Stimulated activated CD4-positive, alpha-beta T cell treated with anti-CD3 and anti-CD28 coated beads, Interleukin-1b, Interleukin-23, amount 100 ng/mL, for 48 hours (primary cell): ENCODE data around the gene ART5.

ENCODE experiments used
- DNase-seq: peaks from one replicate; pipeline ENCODE4 v3.0.0-alpha.2; 2020

ART5 gene, protein sequence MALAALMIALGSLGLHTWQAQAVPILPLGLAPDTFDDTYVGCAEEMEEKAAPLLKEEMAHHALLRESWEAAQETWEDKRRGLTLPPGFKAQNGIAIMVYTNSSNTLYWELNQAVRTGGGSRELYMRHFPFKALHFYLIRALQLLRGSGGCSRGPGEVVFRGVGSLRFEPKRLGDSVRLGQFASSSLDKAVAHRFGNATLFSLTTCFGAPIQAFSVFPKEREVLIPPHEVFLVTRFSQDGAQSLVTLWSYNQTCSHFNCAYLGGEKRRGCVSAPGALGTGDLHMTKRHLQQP

DNA sequence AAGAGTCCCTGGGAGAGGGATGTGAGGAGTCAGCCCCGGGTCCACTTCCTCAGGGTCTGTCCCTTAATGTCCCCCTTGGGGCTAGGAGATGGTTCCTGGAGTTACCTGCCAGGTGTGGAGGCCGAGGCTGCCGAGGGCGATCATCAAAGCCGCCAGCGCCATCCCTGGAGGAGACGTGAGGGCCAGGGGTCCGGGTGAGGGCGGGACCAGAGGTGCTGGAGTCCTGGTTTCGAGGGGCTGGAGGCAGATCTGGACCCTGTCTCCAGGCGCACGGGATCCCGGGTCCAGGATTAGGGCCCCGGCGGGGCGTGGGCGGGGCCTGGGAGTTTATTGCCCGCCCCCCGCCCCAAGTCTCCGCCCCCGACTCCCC is at the start of gene ART5:
TSS of gene ART5 (minus strand) at position 292 of the 370 bp plus-strand sequence. CDS start at position 162, 130 bp downstream.
- no peak for DNase-seq

DNA sequence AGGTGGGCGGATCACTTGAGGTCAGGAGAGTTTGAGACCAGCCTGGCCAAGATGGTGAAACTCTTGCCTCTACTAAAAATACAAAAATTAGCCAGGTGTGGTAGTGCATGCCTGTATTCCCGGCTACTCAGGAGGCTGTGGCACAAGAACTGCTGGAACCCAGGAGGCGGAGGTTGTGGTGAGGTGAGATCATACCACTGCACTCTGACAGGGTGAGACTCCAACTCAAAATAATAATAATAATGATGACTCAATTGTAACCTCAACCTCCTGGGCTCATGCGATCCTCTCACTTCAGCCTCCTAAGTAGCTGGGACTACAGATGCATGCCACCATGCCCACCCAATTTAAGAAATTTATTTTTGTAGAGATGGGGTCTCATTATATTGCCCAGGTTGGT is 45.0 kb upstream of the ART5 start:
- no peak for DNase-seq

DNA sequence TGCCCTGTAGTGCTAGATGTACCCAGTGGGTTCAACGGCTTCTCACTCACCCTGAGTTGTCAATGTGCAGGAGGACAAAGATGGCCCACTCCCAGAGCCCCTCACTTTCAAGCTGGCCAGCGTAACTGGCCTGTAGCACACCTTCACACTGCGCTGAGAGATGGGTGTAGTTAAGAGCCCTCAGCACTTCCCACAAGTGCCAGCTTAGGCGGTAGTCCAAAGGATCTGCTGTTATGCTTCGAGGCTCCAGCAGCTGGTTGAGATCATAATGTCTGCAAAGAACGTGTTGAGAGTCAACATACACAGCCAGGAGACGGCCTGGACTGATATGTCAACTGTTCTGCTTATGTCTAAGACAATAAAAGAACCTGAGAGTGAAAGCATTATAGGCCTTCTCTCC is 44.1 kb upstream of the ART5 start:
- DNase-seq: no peak

DNA sequence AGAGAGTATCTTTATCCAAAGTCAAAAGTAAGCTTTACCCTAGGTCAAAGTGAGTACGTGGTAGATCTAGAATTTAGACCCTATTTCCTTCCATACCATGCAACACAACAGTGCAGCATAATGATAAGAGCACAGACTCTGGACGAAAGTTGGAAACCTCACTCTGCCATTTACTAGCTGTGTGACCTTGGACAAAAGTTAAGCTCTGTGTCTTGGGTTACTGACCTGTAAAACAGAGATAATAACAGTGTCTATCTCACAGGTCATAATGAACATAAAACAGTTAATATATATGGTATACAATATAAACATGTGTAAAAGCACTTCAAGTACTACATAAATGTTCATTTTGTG is 43.0 kb upstream of the ART5 start:
- DNase-seq: no peak

DNA sequence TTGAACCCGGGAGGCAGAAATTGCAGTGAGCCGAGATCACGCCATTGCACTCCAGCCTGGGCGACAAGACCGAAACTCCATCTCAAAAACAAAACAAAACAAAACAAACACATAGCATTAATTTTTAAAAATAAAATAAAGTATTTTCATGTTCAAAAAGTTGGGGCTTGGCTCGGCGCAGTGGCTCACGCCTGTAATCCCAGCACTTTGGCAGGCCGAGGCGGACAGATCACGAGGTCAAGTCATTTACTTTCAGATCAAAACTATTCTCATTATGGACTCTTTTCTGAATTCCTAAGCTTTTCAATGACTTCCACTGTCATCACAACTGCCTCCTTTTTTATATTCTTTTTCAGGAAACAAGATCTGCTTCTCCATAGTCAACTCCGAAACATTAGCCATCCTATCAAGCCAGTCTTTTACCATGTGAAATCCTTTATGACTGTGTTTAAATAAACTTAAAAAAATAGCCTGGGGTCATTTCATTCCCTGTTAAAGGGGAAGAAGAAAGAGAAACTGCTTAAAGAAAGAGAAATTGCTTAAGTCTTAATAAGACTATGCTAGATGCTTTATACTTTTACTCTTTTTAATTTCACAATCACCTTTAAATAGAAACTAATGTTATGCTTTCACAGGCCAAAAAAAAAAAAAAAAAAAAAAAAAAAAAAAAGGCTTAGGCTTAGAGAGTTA is 42.5 kb upstream of the ART5 start:
- DNase-seq: no peak

DNA sequence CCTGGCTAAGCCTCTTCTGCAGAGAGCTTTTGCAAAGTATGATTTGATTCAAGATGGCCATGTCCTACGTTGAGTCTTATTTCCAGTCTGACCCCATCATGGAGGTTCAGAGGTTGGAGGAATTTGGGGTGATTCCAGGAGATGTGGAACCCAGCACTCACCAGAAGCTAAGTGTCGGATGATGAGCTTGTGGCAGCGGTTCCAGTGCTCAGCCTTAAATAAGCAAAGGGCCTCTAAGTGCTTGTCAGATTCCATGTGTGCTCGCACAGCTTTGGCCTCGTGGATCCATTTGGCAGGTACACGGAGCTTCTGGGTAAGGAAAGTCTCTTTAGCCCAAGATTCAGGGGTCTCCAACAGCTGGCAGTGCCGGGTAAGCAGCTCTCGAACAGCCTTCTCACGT is 41.2 kb upstream of the ART5 start:
- DNase-seq: no peak

DNA sequence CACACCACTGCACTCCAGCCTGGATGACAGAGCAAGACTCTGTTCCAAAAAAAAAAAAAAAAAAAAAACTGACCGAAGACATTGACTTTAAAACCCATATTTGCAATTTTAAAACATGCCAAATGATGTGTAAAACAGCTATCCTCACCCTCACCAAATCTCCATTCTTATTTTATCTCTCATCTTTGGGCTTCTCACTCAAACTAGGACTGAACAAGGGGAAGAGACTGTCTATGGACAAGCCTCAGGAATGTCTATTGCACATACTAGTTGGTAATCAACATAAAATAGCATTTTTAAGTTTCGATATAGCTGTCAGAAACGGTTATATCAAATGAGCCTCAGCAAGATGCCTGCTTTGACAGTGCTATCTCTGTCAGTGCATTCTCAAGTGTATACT is 37.3 kb upstream of the ART5 start:
- DNase-seq: no peak

DNA sequence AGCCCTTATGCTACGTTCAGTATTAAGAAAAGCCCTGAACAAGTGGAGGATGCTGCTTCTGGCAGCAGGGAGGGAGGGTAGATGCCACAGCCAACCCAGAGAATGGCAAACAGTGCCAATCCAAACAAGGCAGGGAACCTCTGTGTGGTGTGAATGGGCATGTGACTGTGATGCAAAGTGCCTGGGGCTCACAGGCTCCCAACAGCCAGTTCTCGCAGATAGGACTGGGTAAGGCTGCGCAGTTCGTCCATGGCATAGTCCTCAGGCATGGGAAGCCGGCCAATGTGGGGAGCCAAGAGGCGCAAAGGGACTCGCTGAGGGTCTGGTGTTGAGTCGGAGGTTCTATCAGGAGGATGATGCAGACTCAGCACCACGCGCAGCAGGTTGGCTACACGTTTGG is 34.2 kb upstream of the ART5 start:
- DNase-seq: no peak

DNA sequence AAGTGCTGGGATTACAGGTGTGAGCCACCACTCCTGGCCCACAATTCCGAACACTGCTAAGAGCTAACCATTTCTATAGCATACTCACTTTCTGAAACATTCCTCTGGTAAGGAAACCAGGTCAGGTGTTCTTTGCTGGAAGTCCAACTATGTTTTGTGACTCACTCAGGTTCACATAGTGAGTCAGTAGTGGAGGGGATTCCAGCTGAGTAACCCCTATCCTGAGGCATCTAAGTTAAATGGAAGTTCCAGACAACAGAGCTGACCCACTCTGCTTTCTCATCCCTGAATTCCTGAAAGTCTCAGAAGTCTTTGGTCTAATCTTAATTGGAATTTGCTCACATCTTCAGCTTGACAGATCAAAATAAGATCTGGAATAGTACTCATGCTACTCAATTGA is 32.4 kb upstream of the ART5 start:
- no peak for DNase-seq

DNA sequence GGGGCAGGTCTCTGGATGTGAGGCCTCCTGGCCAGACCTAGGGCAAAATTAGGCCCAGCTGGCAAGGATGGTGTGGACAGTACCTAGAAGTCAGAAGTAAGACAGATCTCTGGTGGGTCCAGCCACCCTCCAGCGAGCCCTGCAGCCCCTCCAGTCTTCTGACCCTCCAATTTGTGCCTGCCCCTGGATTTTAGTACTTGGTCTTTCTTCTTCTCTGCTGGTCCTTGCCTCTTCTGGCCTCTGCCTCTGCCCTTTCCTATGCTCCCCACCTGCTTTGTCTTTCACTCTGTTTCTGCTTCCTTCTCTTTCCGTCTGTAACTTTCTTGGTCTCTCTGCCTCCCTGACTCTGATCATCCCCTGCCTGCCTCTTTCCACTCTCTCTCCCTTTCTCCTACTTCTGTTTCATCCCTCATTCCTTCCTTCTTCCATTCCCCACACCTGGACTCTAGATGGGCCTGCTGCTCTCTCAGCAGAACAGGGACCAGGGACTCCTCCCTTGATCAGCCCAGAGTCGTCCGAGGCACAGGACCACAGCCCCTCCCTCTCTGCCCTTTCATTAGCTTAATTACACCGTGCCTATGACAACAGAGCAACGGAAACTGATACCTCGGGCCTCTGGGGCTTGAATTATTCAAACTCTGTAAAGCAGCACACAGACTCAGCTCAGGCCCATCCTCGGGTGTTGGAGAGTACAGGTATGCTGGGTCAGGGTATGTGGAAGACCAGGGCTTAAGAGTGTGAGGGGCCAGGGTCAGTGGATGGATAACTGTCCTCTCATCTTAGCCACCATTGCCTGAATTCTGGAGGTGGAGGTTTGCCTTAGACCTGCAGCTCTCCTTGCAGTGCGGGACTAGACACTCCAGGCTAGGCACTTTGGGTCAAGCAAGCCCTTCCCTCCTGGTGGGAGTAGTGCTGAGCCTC is 29.8 kb upstream of the ART5 start, which contains the start of gene CHRNA10:
TSS of gene CHRNA10 (minus strand) at position 51 of the 921 bp plus-strand sequence. CDS start 72 bp downstream, outside the sequence.
- DNase-seq: no peak

DNA sequence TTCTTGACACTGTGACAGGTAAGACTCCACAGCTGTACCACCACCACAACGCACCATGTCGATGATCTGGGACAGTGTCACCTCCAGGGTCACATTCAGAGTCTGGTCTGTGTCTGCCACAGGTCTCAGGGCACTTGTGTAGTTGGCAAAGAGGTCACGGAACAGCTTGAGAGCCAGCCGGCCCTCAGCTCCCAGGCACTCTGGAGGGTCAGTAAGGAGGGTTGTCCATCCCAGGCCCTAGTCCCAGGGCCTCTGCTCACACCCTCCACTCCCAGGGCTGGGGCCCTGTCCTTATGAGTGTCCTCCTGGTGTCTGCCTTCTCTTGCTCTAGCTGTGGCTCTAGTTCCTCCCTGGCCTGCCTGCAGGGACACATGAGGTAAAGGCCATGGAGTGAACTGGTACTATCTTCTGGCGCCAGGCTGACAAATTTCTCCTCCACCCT is 28.0 kb upstream of the ART5 start:
- no peak for DNase-seq

DNA sequence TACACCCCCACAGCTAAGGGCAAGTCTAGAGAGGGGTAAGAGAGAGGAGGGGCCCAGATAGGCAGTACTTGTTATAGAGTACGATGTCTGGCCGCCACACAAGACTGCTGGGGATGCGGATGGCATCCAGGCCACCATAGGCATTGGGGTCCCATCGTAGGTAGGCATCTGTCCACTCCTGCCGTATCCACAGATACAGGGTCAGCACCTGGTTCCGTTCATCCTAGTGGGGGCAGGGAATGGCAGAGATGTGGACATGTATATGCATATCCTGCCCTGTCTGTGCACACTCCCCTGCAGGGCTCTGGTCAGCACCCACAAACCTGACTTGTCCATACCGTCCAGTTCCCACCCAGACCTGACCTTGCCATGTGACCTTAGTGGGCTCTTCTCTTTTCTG is 27.3 kb upstream of the ART5 start:
- no peak for DNase-seq

DNA sequence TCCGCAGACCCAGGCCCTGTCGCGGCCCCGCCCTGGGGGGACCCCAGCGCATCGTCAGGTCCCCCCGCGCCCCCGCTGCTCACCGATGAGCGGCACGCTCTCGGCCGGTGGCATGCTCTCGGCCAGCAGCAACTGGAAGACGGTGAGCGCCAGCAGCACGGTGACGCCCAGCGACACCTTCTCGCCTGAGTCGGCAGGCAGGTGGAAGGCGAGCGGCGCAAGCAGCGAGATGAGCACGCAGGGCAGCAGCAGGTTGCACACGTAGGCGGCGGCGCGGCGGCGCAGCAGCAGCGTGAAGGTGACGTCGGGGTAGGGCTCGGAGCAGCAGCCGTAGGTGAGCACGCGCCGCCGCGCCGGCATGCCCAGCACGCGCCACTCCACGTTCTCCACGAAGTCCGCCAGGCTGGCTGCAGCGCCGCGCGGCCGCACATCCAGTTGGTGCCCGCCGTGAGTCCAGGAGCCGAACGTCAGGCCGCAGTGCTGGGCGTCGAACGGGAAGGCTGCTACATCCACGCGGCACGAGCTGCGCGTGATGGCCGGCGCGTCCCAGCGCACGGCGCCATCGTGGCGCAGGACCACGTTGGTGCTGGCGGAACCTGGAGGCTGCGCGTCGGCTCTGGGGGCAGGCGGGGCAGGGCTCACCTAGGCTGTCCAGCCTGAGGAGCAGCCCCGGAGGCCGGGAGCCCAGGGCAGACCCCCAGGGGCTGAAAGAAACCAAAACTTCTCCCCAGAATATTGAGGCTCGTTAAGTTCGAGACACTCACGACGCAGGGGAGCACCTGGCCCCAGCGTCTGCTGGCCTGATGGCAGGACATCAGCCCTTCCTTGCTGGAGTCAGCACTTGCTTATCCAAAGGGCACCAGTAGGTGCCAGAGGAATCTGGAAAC is 25.6 kb upstream of the ART5 start:
- DNase-seq: no peak

DNA sequence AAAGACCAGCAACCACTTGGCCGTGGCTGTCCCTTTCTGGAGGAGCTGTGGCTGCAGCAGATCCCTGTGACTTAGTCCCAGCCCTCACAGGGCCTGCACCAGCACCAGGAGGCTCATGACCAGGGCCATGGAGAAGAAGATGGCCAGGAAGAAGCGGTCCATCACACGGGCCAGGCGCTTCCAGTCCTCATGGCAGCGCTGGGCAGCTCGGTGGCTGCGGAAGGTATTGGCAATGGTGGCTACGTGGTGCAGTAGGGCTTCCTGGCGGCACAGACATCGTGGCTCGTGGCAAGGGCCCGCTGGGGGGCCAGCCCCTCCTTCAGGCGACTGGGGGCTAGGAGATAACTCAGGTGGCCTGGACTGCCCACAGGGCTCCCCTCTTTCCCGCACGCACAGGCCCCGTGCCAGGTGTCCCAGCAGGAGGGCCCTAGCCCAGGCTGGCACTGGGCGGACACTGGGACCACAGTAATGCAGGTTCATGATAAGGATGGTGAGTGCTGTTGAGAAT is 24.3 kb upstream of the ART5 start:
- DNase-seq: no peak

DNA sequence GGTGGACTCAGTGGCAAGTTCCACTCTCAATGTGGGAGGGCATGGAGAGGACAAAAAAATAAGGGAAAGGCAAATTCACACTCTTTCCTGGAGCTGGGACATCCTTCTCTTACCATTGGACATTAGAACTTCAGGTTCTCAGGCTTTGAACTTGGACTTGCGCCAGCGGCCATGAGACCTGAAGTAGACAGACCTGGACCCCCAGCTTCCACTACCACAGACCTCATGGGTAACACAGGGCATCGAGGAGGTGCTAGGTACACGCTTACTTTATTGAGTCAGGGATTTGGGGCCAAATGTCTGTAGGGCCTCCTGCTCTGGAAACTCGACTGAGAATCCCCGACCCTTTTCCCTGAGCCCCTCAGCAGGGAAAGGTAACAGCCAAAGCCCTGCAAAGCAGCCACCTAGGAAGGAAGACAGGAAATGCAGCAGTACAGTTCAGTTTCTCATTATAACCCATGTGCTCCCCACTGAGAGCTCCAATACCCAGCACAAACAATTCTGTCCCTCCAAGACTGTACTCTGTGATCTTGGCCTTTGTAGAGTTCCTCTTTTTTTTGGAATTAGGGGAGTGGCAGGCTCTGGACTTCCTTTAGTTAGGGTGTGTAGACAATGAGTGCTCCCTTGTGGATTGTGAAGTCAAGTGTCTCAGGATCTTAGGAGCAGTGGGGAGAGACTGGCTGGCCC is 23.7 kb upstream of the ART5 start:
- DNase-seq: no peak

DNA sequence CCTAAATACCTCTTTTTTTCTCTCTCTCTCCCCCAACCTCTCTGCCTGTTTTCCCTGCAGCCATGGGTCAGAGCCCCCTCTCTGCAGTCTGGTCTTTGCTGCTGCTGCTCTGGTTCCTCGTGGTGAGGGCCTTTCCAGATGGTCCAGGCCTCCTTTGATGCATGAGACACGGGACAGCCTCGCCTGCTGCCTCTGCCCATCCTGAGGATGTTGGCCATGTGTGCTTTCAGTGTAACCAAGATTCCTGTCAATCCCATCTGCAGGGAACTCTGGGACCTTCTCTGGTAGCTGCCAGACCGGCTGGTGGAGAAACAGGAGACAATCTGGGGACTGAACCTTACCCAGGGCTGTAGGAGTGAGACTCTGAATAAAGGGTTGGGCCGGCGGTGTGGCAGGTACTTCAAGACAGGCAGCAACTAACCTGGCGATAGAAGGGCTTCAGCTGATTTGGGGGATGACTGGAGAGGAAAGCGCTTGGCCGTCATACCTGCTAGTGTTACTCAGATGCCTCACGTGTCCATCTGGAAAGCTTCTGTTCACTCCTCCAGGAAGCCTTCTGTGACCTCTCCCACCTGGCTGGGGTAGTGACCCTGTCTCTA is 22.3 kb upstream of the ART5 start:
- no peak for DNase-seq

DNA sequence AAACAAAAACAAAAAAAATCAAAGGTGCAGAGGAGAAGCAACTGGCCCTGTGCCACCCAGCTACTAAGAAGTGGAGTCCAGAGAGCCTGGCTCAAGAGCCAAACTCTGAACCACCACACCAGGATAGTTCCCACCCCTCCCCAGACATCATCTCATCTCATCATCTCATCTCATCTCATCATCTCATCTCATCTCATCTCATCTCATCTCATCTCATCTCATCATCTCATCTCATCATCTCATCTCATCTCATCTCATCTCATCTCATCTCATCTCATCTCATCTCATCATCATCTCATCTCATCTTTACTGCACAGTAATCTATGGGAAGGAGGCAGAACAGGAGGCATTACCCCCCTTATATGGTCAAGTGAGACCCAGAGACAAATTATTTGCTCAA is 21.1 kb upstream of the ART5 start:
- DNase-seq: no peak

DNA sequence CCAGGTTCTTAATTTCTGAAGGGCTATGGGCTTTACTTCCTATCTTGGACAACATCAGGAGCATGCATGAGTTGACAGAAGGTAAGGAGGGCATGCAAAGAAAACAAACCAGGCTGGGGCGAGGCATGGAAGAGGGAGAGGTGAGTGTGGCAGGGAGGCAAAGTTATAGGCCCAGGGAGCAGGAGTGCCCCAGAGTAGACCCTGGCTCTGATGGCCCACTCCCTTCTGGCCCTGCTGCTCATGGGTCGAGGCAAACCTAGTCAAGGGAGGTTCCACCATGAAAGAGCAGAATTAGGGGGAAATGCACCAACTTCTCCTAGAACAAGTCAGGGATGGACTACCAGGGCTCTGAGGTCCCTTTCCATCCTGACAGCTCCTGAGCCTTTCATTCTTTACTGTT is 19.2 kb upstream of the ART5 start:
- DNase-seq: no peak

DNA sequence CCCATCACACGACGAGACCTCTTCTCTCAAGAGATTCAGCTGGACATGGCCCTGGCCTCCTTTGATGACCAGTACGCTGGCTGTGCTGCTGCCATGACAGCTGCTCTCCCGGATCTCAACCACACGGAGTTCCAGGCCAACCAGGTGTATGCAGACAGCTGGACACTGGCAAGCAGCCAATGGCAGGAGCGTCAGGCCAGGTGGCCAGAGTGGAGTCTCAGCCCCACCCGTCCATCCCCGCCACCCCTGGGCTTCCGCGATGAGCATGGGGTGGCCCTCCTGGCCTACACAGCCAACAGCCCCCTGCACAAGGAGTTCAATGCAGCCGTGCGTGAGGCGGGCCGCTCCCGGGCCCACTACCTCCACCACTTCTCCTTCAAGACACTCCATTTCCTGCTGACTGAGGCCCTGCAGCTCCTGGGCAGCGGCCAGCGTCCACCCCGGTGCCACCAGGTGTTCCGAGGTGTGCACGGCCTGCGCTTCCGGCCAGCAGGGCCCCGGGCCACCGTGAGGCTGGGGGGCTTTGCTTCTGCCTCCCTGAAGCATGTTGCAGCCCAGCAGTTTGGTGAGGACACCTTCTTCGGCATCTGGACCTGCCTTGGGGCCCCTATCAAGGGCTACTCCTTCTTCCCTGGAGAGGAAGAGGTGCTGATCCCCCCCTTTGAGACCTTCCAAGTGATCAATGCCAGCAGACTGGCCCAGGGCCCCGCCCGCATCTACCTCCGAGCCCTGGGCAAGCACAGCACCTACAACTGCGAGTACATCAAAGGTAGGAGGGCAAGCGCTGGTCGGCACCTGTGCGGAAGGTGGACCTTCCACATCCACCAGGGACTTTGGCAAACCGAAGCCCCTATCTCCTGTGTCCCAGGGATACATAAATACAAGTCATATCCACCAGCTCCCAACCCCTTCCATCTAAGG is 18.1 kb upstream of the ART5 start:
- no peak for DNase-seq

DNA sequence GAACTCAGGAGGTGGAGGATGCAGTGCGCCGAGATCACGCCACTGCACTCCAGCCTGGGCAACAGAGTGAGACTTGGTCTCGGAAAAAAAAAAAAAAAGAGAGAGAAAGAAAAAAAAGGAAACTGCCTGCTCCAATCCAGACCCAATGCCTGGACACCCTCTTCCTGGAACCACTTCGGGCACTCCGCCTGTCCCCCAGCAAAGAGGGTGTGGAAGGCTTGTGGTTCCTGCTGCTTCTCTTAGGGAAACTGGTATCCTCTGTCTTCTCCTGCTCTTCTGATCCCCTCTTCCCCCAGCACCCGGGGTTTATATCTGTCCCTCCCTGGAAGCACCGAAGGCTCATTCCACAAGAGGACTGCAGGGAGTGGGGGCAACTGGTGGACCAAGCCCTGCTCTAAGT is 16.5 kb upstream of the ART5 start:
- DNase-seq: no peak
